ENCODE measurements around the gene GJC2. TPM values are rescaled to one million over a fixed set of nuclear protein-coding genes. Genes with fewer than 3 reads are reported as not detected.

GJC2 gene
- total and polyA plus RNA-seq, 3 experiments from 2014 or later = 0.57 to 1.1 TPM; not detected in 1

DNA sequence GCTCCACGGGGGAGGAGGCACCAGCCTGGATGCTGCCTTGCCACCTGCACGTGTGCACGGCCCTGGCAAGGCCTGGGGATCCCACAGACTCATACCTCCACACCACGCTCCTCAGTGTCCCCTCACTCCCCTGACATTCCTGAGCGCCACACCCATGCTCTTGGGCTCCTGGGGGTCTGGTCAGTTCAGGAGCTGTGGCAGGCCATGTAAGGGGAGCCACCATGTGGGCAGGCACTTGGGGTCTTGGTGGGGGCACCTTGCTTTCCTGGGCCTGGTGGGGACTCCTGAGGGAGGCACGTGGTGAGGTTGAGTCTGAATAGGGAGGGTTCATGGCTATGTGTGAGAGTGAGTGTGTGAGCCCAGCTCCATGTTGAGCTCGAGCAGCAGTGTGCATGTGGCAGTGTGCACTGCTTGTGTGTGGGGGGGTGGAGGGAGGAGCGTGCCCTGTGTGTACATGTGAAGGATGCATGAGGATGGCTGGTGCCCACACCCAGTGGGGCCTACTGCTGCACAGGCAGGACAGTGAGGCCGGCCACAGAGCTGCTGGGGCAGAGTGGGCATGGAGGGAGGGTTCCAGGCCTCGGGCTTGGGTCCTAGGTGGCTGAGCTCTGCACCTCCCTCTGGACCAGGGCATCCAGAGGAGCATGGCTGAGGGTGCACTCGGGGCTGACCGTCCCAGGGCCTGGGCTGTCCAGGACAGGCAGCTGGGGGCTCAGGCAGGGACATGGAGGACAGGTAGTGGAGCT, 1.6 kb downstream of the GJC2 start:
- CTCF ChIA-PET = interaction anchor here (0.9 to 2.7 kb wide), 3 partner anchors 11 to 321 kb away, joined by 3 to 11 read pairs (median 3); partner anchors contain the start of genes GUK1 and IBA57
- Histone ChIP-seq H3K4me1 (ENCODE audit: insufficient read depth, low read length) (peaks cover 4% of the 10 kb centered on the region), H3K36me3 (ENCODE audit: insufficient read depth, low read length) (peaks cover 23% of the 10 kb centered on the region), H3K27ac (ENCODE audit: low read depth, low read length) (no peak overlapping the region), H3K9me3 (ENCODE audit: low read length) (no peaks in the 10 kb centered on the region), H3K27me3 (ENCODE audit: insufficient read depth, low read length, poor library complexity, severe bottlenecking) (no peaks in the 10 kb centered on the region), H3K4me3 (ENCODE audit: low read length) (no peak overlapping the region)
- POLR2A ChIA-PET = interaction anchor here (0.8 kb wide), 1 partner anchor 8 kb away, joined by 3 read pairs; no protein-coding TSS in a partner anchor
- peak overlapping the region in 1 of 7 donors; percentile 44 for H3K4me3 Mint-ChIP-seq
- peak in 1 of 5 donors; percentile 41 for DNase-seq
- peaks cover 0 to 9% (median 2%) of the 10 kb centered on the region in 3 donors for H3K4me1 Mint-ChIP-seq
- H3K27me3 Mint-ChIP-seq = no peaks in the 10 kb centered on the region
- H3K9me3 Mint-ChIP-seq = no peaks in the 10 kb centered on the region
- H3K36me3 Mint-ChIP-seq = peaks cover 0 to 15% (median 0%) of the 10 kb centered on the region in 3 donors
- peak overlapping the region; percentile 5 to 92 (median 42) for H3K27ac Mint-ChIP-seq

DNA sequence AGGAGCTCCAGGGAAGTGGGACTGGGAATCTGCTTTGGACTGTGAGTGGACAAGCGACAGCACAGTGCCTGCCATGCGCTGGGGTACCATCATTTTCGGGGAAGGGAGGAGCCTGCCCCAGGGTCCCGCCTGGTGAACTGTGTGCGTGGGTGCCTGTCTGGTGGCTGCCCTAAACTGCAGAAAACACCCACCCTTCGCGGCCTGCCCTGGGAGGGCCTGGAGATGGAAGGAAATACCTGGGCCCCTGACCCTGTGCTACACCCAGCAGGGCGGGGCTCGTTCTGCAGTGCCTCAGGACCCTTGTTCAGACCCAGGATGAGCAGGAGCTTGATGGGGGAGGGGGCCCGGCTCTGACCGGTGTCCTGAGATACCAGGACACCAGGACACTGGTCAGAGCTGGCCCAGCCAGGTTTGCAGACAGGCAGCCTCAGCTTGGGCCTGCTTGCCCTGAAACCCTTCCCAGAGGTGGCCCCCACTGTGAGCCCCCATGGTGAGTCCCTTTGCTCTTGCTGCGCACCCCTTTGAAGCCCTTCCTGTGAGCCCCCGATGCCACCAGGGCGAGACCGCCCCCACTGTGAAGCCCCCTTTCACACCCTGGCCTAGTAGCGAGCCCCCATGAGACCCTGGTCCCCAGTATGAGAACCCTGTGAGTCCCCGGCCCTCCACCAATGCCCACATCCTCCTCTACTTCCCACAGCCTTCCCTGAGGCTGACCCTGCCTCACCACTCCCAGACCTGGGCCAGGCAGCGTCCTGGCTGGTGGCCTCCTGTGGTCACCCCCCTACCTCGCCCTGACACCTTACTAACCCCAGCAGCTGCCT, 2.6 kb downstream of the GJC2 start:
- ChIA-PET POLR2A (interaction anchor here (0.8 kb wide), 1 partner anchor 9 kb away, joined by 3 read pairs; no protein-coding TSS in a partner anchor), CTCF (interaction anchor here (0.6 to 2.7 kb wide), 2 partner anchors 13 to 307 kb away, joined by 3 to 11 read pairs; partner anchors contain the start of gene IBA57)
- peaks cover 2 to 17% (median 5%) of the 10 kb centered on the region in 3 donors for H3K4me1 Mint-ChIP-seq
- H3K36me3 Mint-ChIP-seq = peaks cover 0 to 12% (median 0%) of the 10 kb centered on the region in 3 donors
- Histone ChIP-seq H3K27ac (ENCODE audit: low read depth, low read length) (no peak overlapping the region), H3K4me1 (ENCODE audit: insufficient read depth, low read length) (peaks cover 14% of the 10 kb centered on the region), H3K27me3 (ENCODE audit: insufficient read depth, low read length, poor library complexity, severe bottlenecking) (no peaks in the 10 kb centered on the region), H3K36me3 (ENCODE audit: insufficient read depth, low read length) (peaks cover 15% of the 10 kb centered on the region), H3K9me3 (ENCODE audit: low read length) (no peaks in the 10 kb centered on the region), H3K4me3 (ENCODE audit: low read length) (no peak overlapping the region)
- H3K4me3 Mint-ChIP-seq = no peak overlapping the region
- peak in 1 of 5 donors; percentile 41 for DNase-seq
- H3K27ac Mint-ChIP-seq = peak overlapping the region in 6 of 8 donors; percentile 18 to 95 (median 58)
- H3K9me3 Mint-ChIP-seq = no peaks in the 10 kb centered on the region
- H3K27me3 Mint-ChIP-seq = no peaks in the 10 kb centered on the region

DNA sequence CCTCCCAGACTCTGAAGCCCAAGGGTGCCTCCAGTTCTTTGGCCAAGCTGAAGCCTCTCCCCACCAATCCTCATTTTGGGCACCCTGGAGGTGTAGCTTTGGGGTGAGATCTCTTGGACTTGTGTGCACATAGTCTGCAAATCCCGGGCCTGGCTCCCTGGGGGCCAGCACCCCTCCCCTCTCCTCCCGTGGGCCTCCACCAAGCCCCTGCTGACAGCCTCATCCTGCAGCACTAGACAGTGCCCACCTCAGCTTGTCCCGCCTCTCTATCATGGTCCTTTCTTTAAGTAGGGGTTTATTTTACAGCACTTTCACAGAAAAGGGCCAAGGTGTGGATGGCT, 3.2 kb downstream of the GJC2 start:
- ChIA-PET POLR2A (interaction anchor here (0.6 kb wide), 2 partner anchors 14 to 25 kb away, joined by 3 to 5 read pairs; no protein-coding TSS in a partner anchor), CTCF (interaction anchor here (0.6 to 2.7 kb wide), 2 partner anchors 12 to 308 kb away, joined by 3 to 11 read pairs; partner anchors contain the start of gene IBA57)
- Histone ChIP-seq H3K36me3 (ENCODE audit: insufficient read depth, low read length) (peaks cover 10% of the 10 kb centered on the region), H3K9me3 (ENCODE audit: low read length) (no peaks in the 10 kb centered on the region), H3K27ac (ENCODE audit: low read depth, low read length) (no peak overlapping the region), H3K4me3 (ENCODE audit: low read length) (no peak overlapping the region), H3K4me1 (ENCODE audit: insufficient read depth, low read length) (peaks cover 14% of the 10 kb centered on the region), H3K27me3 (ENCODE audit: insufficient read depth, low read length, poor library complexity, severe bottlenecking) (no peaks in the 10 kb centered on the region)
- Mint-ChIP-seq H3K9me3 (no peaks in the 10 kb centered on the region), H3K27ac (peak overlapping the region in 6 of 8 donors; percentile 18 to 95 (median 58)), H3K27me3 (no peaks in the 10 kb centered on the region), H3K4me3 (no peak overlapping the region), H3K36me3 (peaks cover 0 to 7% (median 0%) of the 10 kb centered on the region in 3 donors), H3K4me1 (peaks cover 2 to 18% (median 5%) of the 10 kb centered on the region in 3 donors)
- peak in 1 of 5 donors; percentile 37 for DNase-seq

DNA sequence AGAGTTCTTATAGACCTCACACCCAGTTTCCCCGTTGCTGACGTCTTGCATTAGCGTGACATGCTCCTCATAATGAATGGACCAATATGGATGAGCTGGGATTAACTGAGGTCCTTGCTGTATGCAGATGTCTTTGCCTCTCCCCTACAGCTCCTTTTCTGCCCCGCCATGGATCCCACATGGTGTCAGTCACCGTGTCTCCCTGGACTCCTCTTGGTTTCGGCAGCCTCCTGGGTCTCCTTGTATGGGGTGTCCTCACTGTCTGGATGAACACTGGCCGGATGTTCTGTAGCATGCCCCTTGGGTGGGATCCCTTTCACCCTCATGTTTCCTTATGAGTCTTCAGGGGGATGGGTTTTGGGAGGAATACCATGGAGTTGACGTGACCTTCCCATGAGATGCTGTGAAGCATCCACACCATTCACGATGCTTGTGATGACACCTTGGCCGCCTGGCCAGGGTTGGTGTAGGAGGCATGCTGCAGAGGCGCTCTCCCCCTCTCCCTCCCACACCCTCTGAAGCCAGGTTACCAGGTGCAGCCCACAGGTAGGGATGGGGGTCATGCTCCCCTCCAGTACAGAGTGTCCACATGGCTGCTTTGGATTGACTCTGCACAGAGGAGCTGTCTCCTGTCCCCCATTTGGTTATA, 4.4 kb downstream of the GJC2 start:
- peak overlapping the region in 1 of 7 donors; percentile 12 for H3K4me3 Mint-ChIP-seq
- no peaks in the 10 kb centered on the region for H3K9me3 Mint-ChIP-seq
- peaks cover 0 to 2% (median 0%) of the 10 kb centered on the region in 3 donors for H3K36me3 Mint-ChIP-seq

DNA sequence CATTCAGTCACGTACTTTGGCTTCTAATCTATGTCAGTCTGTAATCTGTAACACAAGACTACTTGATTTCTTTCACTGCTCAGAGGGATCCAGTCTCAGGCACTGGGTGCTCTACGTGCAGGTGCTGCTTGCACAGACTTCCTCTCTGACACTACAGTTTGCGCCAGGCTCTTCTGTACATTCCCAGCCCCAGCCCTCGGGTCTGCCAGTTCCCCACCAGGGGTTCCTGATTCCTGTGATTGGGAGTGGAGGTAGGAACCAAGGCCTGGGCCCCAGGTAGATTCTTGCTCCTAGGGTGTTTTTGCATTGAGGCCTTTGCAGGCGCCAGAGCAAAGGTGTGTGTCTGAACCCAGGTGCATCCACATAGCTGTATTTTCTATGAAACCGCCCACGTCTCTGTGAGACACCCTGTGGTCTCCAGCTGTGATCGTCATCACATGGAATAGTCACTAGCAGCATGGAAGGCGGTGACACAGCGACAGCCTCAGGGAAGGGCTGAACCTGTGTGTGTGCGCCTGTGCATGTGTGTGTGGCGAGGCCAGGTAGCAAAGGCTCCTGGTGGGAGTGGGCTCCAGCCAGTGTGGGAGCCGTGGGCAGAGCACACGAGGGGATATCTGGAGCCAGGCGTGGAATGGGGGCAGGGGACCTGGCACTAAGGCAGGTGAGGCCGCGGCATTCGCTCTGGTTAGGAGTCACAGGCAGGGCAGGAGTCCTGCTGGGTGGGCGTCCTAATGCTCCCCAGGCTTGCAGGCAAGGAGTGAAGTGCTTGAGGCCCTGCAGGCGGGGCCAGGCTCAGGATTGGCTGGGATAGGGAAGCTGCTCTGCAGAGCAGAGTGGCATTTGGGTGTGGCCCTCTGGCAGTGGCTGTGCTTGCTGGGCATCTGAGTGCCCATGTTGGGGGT, 5.2 kb downstream of the GJC2 start:
- Mint-ChIP-seq H3K9me3 (no peaks in the 10 kb centered on the region), H3K27me3 (no peaks in the 10 kb centered on the region), H3K36me3 (peaks cover 0 to under 1% (median 0%) of the 10 kb centered on the region in 3 donors), H3K27ac (peak overlapping the region in 3 of 8 donors; percentile 58 to 70 (median 69)), H3K4me1 (peaks cover 2 to 18% (median 5%) of the 10 kb centered on the region in 3 donors), H3K4me3 (peak overlapping the region in 1 of 7 donors; percentile 36)
- DNase-seq = peak in 1 of 5 donors; percentile 21
- H3K4me1 ChIP-seq (ENCODE audit: insufficient read depth, low read length) = peaks cover 14% of the 10 kb centered on the region
- H3K27me3 ChIP-seq (ENCODE audit: insufficient read depth, low read length, poor library complexity, severe bottlenecking) = no peaks in the 10 kb centered on the region
- H3K9me3 ChIP-seq (ENCODE audit: low read length) = no peaks in the 10 kb centered on the region
- CTCF ChIA-PET = interaction anchor here (0.8 kb wide), 2 partner anchors 10 to 155 kb away, joined by 3 read pairs; no protein-coding TSS in a partner anchor
- POLR2A ChIA-PET = interaction anchor here (0.7 kb wide), 1 partner anchor 123 kb away, joined by 3 read pairs; no protein-coding TSS in a partner anchor
- no peak overlapping the region for H3K27ac ChIP-seq (ENCODE audit: low read depth, low read length)
- H3K4me3 ChIP-seq (ENCODE audit: low read length) = no peak overlapping the region
- no peaks in the 10 kb centered on the region for H3K36me3 ChIP-seq (ENCODE audit: insufficient read depth, low read length)

More for the DNA sequence above, 4.4 kb downstream of the GJC2 start:
- Mint-ChIP-seq H3K4me1 (peaks cover 2 to 18% (median 5%) of the 10 kb centered on the region in 3 donors), H3K27me3 (no peaks in the 10 kb centered on the region), H3K27ac (peak overlapping the region in 2 of 8 donors; percentile 11 to 69)
- Histone ChIP-seq H3K4me1 (ENCODE audit: insufficient read depth, low read length) (peaks cover 14% of the 10 kb centered on the region), H3K4me3 (ENCODE audit: low read length) (no peak overlapping the region), H3K27me3 (ENCODE audit: insufficient read depth, low read length, poor library complexity, severe bottlenecking) (no peaks in the 10 kb centered on the region), H3K36me3 (ENCODE audit: insufficient read depth, low read length) (no peaks in the 10 kb centered on the region), H3K9me3 (ENCODE audit: low read length) (no peaks in the 10 kb centered on the region), H3K27ac (ENCODE audit: low read depth, low read length) (no peak overlapping the region)
- ChIA-PET POLR2A (interaction anchor here (0.7 kb wide), 1 partner anchor 124 kb away, joined by 3 read pairs; no protein-coding TSS in a partner anchor), CTCF (interaction anchor here (0.8 kb wide), 1 partner anchor 11 kb away, joined by 3 read pairs; no protein-coding TSS in a partner anchor)
- peak in 1 of 5 donors; percentile 35 for DNase-seq

DNA sequence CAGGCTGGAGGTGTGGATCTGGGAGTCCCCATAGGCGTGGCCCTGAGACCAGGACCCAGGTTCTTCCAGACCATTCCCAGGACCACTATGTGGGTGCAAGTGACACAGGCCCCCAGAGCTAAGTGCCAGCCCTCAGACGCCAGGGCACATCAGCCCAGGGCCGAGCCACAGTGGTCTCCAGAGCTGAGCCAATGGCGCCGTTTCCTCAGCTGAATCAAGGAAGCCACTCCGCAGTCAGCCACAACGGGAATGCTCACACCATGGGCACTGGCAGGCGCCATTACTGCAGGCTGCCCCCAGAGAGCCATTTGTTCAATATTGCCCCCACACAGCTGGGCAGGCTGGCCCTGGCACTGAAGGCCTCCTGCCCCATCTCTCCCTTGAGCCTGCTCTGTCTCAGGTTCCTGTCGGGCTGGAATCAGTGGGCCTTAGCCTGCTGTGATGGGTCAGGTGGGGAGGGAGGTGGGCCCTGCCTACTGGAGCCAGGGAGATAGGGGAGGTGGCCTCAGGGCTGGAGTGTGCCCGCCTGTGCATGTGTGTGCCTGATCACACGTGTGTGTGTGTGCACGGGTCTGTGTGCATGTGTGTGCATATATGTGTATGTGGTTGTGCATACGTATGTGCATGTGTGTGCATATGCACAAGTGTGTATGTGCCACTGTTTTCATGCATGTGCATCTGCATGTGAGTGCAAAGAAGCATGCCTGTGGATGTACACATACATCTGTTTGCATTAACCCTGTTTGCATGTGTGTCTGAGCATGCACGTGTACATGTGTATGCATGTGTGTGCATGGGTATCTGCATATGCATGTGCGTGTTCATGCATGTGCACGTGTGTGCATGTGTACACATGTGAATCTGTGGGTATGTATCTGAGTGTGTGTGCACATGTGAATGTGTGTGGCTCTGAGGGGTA, 6.1 kb downstream of the GJC2 start:
- ChIA-PET POLR2A (no interaction called here), CTCF (interaction anchor here (0.8 to 2.4 kb wide), 3 partner anchors 11 to 156 kb away, joined by 3 to 17 read pairs (median 3); partner anchors contain the start of gene IBA57)
- Histone ChIP-seq H3K4me1 (ENCODE audit: insufficient read depth, low read length) (peaks cover 14% of the 10 kb centered on the region), H3K9me3 (ENCODE audit: low read length) (no peaks in the 10 kb centered on the region), H3K27ac (ENCODE audit: low read depth, low read length) (no peak overlapping the region), H3K27me3 (ENCODE audit: insufficient read depth, low read length, poor library complexity, severe bottlenecking) (no peaks in the 10 kb centered on the region), H3K36me3 (ENCODE audit: insufficient read depth, low read length) (no peaks in the 10 kb centered on the region), H3K4me3 (ENCODE audit: low read length) (no peak overlapping the region)
- Mint-ChIP-seq H3K27ac (peak overlapping the region in 2 of 8 donors; percentile 28 to 58), H3K9me3 (no peaks in the 10 kb centered on the region), H3K27me3 (no peaks in the 10 kb centered on the region), H3K4me1 (peaks cover 2 to 18% (median 5%) of the 10 kb centered on the region in 3 donors), H3K4me3 (no peak overlapping the region), H3K36me3 (no peaks in the 10 kb centered on the region)
- no peak for DNase-seq
